Left cardiac atrium (tissue), 4 donors: ENCODE measurements around the gene POGLUT3. TPM values are rescaled to one million over a fixed set of nuclear protein-coding genes. Genes with fewer than 3 reads are reported as not detected.

Experiments
- ATAC-seq, 2 donors: fragments of 200-7000 bp; cut with Tn5 transposase; one replicate each; pipeline ENCODE4 v1.9.1; 2020; ENCODE audit warnings: mild to moderate bottlenecking in 2 of 2, moderate library complexity in 2 of 2
- DNase-seq: peaks from one replicate; pipeline ENCODE4 v3.0.0-alpha.2; 2020
- intact Hi-C, 2 donors: fragments of 100-400 bp; cut with DNase I; formaldehyde crosslinking; loops; one replicate each; pipeline versions ENCODE4 v1.14.1 to v1.15.1; 2022 to 2023
- total RNA-seq, 2 donors: library from RNA; stranded (reverse); fragmentation: NEBNext Ultra II Directional; extraction: Animal tissue kit (Norgen Biotek cat#: 25700); gene quantifications; one replicate each; pipeline ENCODE4 v1.2.1, GENCODE V29; 2021
- donor health status: DM: no; HTN: yes; CAD: no.
- donor health status: DM: no; HTN: yes; CAD: no; lungs with severe emphysema.
- donor health status: DM: yes; HTN: yes; CAD: no.
- donor health status: Dilated cardiomyopathy.

Gene POGLUT3
- total RNA-seq, 2 donors from 2014 or later = 22.5 to 23.3 TPM

GRCh38 chr11:108466405-108466804 lies 31.8 kb downstream of the POGLUT3 start:
- no peak for ATAC-seq
- no peak for DNase-seq
- intact Hi-C loops = loop anchor here in 1 of 2 donors (2.0 kb wide), 1 partner anchor 34 kb away; no protein-coding TSS in a partner anchor

DNA sequence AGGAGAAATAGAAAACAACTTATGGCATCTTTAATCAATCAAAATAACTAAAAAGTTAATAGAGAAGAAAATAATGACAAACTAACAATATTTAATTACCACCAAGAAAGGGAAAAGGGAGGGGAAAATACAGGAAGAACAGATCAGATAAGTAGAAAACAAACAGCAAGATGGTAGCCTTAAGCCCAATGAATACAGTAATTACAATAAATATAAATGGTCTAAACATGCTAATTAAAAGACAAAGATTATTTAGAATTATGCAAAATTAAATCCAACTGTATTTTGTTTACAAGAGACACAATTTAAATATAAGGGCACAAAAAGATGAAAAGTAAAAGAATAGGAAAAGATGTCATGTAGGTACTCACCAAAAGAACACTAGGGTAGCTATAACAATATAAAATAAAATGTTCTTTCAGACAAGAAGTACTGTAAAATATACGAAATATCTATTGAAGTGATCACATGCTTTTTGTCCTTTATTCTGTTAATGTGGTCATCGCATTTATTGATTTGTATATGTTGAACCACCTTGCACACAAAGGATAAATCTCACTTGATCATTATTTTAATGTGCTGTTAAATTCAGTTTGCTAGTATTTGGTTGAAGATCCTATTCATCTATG lies 44.9 kb downstream of the POGLUT3 start:
- ATAC-seq (no peak), DNase-seq (no peak)
- intact Hi-C loops = no loop called here

Other genes with a start within 250 kb of the POGLUT3 start
- under 1 TPM; 0.18 to 0.94 TPM for gene C11orf65, start 30.9 kb downstream of the POGLUT3 start, total RNA-seq
- 1 to 10 TPM; 2.5 to 3.5 TPM for gene EXPH5, start 95.4 kb upstream of the POGLUT3 start, total RNA-seq
- 10 to 100 TPM; 13.5 to 19.8 TPM for gene DDX10, start 166.7 kb upstream of the POGLUT3 start, total RNA-seq